HG03457 (cell line): ENCODE results near the gene STAB1.
"Not testable (repeated sequence)": the region's sequence is repeated elsewhere in the genome, so short reads cannot be mapped to it uniquely, and the experiment has no call there.

ENCODE experiments used
- ATAC-seq: cut with Tn5 transposase; IDR thresholded peaks from one replicate; pipeline ENCODE4 v1.9.1; 2021; ENCODE audit warnings: moderate number of reproducible peaks; ENCODE audit not compliant: unreplicated experiment

STAB1 gene

DNA sequence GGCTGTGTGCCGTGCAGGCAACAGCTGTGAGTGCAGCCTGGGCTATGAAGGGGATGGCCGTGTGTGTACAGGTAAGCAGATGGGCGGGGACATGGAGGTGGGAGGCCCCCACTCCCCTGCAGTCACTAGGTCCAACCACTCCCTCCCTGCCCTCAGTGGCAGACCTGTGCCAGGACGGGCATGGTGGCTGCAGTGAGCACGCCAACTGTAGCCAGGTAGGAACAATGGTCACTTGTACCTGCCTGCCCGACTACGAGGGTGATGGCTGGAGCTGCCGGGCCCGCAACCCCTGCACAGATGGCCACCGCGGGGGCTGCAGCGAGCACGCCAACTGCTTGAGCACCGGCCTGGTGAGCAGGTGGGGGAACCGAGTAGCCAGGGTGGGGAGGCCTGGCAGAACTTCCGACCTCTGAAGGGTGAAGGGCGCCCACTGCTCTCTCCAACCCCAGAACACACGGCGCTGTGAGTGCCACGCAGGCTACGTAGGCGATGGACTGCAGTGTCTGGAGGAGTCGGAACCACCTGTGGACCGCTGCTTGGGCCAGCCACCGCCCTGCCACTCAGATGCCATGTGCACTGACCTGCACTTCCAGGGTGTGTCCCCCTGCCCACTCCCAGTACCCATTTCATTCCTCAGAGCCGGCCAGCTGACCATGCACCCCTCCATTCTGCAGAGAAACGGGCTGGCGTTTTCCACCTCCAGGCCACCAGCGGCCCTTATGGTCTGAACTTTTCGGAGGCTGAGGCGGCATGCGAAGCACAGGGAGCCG lies 26.9 kb downstream of the STAB1 start:
- no peak for ATAC-seq

- ATAC-seq = no peak
Measured at GRCh38 chr3:52522651-52523251, 27.6 kb downstream of the STAB1 start.

GRCh38 chr3:52523386-52524257 lies 28.5 kb downstream of the STAB1 start:
- ATAC-seq = no peak

DNA sequence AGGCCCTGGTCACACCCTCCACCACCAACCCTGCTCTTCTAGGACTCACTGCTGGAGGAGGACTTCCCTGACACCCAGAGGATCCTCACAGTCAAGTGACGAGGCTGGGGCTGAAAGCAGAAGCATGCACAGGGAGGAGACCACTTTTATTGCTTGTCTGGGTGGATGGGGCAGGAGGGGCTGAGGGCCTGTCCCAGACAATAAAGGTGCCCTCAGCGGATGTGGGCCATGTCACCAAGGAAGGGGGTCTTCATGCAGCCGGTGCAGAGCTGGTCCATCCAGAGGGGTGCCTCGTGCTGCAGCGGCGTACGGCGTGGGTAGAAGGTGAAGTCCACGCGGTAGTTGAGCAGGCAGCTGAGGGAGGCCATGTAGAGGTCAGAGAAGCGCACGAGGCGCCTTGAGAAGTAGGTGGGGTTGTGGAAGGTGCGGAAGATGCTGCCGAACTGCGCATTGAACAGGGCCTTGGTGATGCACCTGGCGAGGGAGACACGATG lies 29.2 kb downstream of the STAB1 start:
- no peak for ATAC-seq

DNA sequence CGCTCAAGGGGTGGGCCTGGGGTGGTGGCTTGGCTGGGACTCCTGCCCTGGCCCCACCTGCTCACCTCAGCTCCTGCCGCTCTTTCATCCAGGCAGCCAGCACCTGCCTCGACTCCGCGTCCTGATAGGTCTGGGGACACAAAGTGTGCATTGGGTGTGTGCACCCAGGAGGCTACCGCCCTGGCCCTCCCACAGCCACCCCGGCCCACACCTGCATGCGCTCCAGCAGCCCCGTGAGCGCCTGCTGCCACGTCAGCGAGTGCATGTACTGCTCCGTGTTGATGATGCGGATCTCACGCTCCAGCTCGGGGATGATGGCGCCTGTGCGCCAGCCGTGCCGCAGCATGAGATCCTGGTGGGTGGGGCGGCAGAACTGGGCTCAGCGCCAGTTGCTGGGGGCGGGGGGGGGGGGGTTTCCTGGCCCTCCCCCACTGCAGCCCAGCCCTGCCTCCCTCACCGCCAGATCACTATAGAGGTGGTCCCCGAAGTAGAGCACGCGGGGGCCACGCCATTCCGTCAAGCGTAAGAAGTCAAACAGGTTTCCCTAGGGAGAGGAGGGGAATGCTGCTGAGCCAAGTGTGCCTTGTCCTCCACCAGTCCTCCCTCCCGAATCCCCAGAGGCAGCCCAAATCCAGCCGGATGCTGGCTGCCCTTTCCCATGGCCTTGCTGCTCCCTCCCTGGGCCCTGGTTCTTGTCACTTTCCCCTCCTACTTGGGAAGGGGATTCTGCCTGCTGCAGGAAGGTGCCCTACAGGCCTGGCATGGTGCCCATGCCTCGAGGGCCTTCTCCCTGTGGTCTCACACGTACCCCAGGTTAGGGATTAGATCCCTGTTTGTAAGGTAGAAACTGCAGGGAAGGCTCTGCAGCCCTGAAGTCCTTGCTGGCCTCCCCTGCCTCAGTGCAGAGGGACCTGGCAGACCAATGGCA lies 29.9 kb downstream of the STAB1 start:
- ATAC-seq = no peak

DNA sequence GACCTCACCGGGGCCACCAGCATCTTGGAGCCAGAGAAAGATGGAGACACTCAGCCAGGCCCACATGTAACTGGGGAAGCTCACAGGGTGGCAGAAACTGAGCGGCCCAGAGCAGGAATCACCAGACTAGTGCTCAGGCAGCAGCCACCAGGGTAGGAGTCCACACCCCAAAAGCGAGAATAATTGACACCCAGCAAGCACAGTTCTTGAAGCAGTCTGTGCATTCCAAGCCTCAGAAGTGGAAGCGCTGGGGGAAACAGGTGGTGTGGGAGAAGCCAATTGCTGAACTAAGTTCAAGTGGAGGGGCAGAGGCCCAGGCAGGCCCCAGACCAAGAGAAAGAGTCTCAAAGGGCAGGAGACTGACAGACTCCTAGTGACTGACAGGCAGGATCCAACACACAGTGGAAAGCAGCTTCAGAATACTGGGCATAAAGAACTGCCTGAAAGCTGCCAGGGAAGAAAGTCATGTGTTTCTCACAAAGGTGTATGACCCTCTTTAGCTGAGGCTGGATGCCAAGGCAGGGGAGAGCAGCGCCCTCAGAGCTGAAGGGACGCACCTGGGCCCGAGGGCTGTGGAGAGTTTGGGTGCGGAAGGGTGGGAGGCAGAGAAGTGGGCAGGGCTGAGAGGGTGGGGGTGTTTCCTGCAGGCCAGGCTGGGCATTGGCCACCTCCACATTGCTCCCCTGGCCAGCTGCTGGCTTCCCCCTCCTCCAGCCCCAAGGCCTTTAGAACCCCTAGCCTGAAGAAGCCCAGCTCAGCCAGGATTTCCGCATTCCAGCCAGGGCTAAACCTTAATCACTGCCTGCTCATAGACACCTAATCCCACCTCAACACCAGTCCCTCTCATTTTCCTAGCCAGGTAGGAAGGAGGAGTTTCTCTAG lies 30.8 kb downstream of the STAB1 start:
- ATAC-seq = no peak

GRCh38 chr3:52526671-52527038 lies 31.5 kb downstream of the STAB1 start:
- ATAC-seq = not testable (repeated sequence)

GRCh38 chr3:52527039-52527731 lies 32.0 kb downstream of the STAB1 start:
- ATAC-seq = no peak

DNA sequence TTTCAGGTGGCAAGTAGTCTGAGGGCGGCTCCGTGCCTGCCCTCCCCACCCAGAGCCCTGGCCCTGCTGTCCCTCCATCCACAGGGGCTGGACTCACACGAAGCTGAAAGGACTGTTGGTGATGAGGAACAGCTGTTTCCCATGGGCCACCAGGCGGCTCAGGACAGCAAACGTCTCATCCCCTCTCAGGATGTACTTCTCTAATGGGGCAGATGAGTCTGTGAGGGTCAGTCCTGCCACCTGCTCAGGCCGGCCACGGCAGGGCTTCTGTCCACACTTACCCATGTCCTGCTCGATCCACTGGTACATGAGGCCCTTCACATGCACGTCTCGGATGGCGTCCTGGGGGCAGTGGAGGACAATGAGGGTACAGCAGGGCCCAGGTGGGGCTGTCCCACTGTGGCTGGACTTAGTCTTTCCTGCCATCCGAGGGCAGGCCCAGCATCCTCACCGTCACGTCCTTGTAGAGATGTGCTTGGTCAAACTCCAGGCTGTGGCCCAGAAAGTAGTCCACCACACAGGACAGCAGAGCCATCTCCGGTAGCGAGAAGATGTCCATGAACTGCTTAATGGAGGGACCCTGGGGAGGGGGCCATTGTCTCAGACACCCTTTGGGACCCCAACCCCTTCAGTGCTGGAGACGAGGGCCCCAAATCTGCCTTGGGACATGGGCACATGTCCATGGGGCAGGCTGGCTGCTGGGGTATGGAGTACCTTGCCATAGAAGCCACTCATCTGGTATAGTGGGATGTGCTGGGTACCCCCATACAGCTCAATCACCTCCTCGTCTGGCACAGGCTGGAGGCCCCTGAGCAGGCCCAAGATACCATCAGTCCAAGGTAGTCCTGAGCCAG lies 32.8 kb downstream of the STAB1 start:
- no peak for ATAC-seq

GRCh38 chr3:52528586-52529375 lies 33.6 kb downstream of the STAB1 start:
- no peak for ATAC-seq

DNA sequence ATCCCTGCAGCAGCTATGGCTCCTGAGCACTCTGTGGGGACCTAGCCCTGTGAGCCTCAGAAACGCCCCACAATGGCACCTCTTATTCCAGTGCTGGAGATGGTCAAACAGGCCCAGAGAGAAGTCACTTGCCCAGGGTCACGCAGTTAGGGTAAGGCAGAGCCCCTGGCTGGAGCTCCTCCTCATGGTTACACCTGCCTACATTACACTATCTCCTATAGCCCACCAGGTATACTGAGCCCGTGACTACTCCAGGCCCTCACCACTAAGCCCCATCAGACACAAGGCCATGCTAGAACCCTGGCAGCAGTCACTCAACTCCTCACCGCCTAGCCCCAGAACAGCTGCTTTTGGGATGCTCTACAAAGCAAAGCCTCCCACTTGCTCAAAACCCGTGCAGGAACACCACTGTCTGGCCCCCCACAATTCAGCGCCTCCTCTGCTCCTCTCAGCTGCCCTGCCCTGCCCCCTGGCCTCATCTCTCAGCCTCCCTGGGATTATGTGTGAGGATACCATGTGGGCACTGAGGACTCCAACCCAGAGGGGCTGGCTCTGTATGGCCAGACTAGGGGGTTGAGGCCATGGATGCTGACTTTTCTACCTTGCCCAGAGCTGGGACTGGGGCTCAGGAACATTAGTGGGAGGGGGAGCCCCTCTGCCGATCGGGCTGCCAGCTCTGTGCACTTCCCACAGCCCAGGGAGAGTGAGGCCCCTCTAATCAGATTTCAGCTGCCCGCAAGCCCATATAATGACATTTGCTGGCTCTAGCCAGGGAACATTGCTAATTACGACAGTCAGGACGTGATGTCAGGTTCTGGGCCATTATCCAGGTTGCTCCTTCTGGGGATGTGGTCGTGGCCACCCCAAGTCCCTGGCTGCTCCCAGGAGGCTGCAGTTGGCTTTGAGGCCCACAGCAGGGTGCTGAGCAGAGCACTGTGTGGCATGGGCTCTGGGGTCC lies 34.5 kb downstream of the STAB1 start:
- ATAC-seq = no peak

DNA sequence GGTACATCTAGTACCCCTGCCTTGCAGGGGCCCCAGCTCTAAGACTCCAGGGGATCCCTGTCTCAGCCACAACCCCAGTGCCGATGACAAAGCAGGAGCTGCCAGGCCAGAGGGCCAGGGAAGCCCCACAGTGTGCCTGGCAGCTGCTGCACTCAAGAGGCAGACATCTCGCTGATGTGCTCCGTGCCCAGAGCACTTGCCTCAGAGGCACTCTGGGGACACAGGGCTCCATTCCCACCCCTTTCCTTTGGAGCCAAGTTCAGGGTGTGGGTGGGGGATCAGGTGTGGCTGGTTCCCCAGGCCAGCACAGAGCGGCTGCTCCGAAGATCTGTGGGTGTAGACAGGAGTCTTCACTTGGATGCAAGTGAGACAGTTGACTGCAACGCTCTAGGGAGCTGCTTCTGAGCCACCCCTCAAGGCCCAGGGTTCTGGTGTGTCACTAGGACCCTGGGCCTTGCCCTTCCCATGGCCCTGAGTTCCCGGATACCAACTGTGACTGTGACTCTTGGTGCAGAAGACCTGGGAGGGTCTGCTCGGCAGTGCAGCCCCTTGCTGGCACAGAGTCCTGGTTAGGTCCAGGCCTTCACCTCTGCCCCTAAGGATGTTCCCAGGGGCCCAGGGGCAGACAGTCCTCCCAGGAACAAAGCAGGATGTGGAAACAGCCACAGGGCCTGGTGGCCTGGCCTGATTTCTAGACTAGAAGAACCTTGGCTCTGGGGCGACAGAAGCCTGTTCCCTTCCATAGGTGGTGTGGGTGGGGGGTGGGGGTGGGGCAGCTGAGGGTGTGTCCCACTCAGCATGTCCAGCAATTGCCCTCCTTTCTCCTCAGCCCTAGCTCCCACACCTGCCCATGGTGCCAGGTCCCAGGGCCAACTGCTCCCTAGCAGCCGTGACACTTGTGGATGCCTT lies 36.0 kb downstream of the STAB1 start:
- no peak for ATAC-seq

GRCh38 chr3:52531860-52532516 lies 36.9 kb downstream of the STAB1 start:
- no peak for ATAC-seq

- ATAC-seq = no peak
Measured at GRCh38 chr3:52532517-52532837, 37.3 kb downstream of the STAB1 start.
